ENCODE measurements around the gene ZC3H6. TPM values are rescaled to one million over a fixed set of nuclear protein-coding genes. Genes with fewer than 3 reads are reported as not detected.

The ZC3H6 gene
- polyA plus RNA-seq, 1 of the 3 experiments (the other 2 are of a cell fraction), result 0.71 TPM

GRCh38 chr2:112244854-112245253 is 30.5 kb upstream of the ZC3H6 start (continued):
- TF ChIP-seq USF2 (IDR thresholded peaks at IDR 0.05; ENCODE audit: borderline replicate concordance, low read depth, low read length) (no peak), IRF3 (IDR thresholded peaks at IDR 0.05; ENCODE audit: low read depth, low read length) (no peak), POLR2AphosphoS5 (IDR thresholded peaks at IDR 0.05; ENCODE audit: low read depth, low read length) (no peak), GABPA (IDR thresholded peaks at IDR 0.05; ENCODE audit: low read depth) (no peak)
- TF ChIP-seq, protein P1, sequence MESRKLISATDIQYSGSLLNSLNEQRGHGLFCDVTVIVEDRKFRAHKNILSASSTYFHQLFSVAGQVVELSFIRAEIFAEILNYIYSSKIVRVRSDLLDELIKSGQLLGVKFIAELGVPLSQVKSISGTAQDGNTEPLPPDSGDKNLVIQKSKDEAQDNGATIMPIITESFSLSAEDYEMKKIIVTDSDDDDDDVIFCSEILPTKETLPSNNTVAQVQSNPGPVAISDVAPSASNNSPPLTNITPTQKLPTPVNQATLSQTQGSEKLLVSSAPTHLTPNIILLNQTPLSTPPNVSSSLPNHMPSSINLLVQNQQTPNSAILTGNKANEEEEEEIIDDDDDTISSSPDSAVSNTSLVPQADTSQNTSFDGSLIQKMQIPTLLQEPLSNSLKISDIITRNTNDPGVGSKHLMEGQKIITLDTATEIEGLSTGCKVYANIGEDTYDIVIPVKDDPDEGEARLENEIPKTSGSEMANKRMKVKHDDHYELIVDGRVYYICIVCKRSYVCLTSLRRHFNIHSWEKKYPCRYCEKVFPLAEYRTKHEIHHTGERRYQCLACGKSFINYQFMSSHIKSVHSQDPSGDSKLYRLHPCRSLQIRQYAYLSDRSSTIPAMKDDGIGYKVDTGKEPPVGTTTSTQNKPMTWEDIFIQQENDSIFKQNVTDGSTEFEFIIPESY (IDR thresholded peaks at IDR 0.05; ENCODE audit: borderline replicate concordance, low read depth), result no peak

- H3K4me2 ChIP-seq, result no peak overlapping the region
Measured at GRCh38 chr2:112251271-112251670, 24.1 kb upstream of the ZC3H6 start.

DNA sequence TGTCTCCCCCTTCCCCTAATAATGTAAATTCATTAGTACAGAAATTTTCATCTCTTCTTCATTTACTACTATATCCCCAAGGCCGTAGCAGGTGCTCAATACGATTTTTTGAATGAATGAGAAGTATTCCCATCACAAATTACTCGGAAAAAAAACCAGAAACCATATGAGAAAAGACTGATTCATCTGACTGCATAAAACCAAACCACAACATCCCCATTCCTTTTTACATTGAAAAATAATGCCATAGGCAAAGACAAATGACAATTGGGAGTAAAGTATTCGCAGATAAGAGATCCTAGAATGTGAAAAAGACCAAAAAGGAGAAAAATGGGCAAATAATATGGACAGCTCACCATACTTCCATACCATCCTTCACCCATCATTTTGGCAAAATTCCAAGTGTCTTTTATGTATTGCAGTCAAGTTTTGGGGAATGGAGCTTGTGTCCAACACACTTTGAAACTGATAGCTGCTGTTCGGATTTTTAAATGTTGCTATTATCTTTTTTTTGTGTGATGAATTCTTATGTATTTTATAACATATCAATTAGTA is 22.1 kb upstream of the ZC3H6 start:
- Histone ChIP-seq H3F3A (replicated peaks; ENCODE audit: insufficient read depth) (peaks cover 4% of the 10 kb centered on the region), H3K4me1 (ENCODE audit: control insufficient read depth in 1 of 2, insufficient read depth in 2 of 2, low read depth in 1 of 2, low read length in 1 of 2) (peaks cover 7 to 9% of the 10 kb centered on the region in 2 experiments; a peak in 3 of 4 replicates), H3K9me2 (no peaks in the 10 kb centered on the region), H3K4me2 (peak overlapping the region; percentile 94), H3K4me3 (ENCODE audit: low read depth in 2 of 2, low read length in 1 of 2) (no peak overlapping the region), H3K9me3 (no peaks in the 10 kb centered on the region), H3K36me3 (replicated peaks in 1 of 2; ENCODE audit: control insufficient read depth in 1 of 2, insufficient read depth in 2 of 2, low read length in 1 of 2) (peaks cover under 1 to 2% of the 10 kb centered on the region in 2 experiments), H3K79me2 (ENCODE audit: insufficient read depth) (peaks cover 26% of the 10 kb centered on the region; the same call in 1 of the 2 replicates), H3K9ac (no peak overlapping the region), H2AFZ (ENCODE audit: low read depth) (no peak overlapping the region), H4K20me1 (ENCODE audit: insufficient read depth) (no peaks in the 10 kb centered on the region), H3K27ac (ENCODE audit: low read depth in 2 of 2, low read length in 1 of 2) (no peak overlapping the region), H3K27me3 (ENCODE audit: insufficient read depth) (no peaks in the 10 kb centered on the region)
- no peak for DNase-seq
- POLR2A ChIA-PET, result no interaction called here
- TF ChIP-seq RXRA (IDR thresholded peaks at IDR 0.05; ENCODE audit: borderline replicate concordance, low read depth) (no peak), PBX3 (IDR thresholded peaks at IDR 0.05) (no peak), NFIC (IDR thresholded peaks at IDR 0.05; ENCODE audit: borderline replicate concordance) (peak; percentile 23; the same call in 1 of the 2 replicates), RCOR1 (IDR thresholded peaks at IDR 0.05; ENCODE audit: low read length) (no peak), GABPA (IDR thresholded peaks at IDR 0.05; ENCODE audit: low read depth) (no peak), FOSL2 (IDR thresholded peaks at IDR 0.05; ENCODE audit: borderline replicate concordance, low read depth) (no peak), FOXM1 (IDR thresholded peaks at IDR 0.05; ENCODE audit: low read depth) (no peak), RFX5 (IDR thresholded peaks at IDR 0.05; ENCODE audit: low read length) (no peak)
- 92% methylated on average over 5 of the region's 5 CpGs for WGBS (ENCODE audit: low lambda C conversion rate)
- CTCF ChIA-PET, result interaction anchor here (1.3 kb wide), 1 partner anchor 132 kb away, joined by 3 read pairs; no protein-coding TSS in a partner anchor

More at GRCh38 chr2:112251271-112251670, 24.1 kb upstream of the ZC3H6 start:
- Histone ChIP-seq H3K4me1 (ENCODE audit: control insufficient read depth in 1 of 2, insufficient read depth in 2 of 2, low read depth in 1 of 2, low read length in 1 of 2) (peaks cover 7 to 9% of the 10 kb centered on the region in 2 experiments; a peak in 3 of 4 replicates), H3K9me3 (no peaks in the 10 kb centered on the region), H3K27me3 (ENCODE audit: insufficient read depth) (no peaks in the 10 kb centered on the region), H3K27ac (ENCODE audit: low read depth in 2 of 2, low read length in 1 of 2) (no peak overlapping the region), H3F3A (replicated peaks; ENCODE audit: insufficient read depth) (peaks cover 4% of the 10 kb centered on the region), H4K20me1 (ENCODE audit: insufficient read depth) (no peaks in the 10 kb centered on the region), H3K79me2 (ENCODE audit: insufficient read depth) (peaks cover 26% of the 10 kb centered on the region; the same call in 1 of the 2 replicates), H3K9me2 (no peaks in the 10 kb centered on the region), H3K4me3 (ENCODE audit: low read depth in 2 of 2, low read length in 1 of 2) (no peak overlapping the region), H3K9ac (no peak overlapping the region), H3K36me3 (replicated peaks in 1 of 2; ENCODE audit: control insufficient read depth in 1 of 2, insufficient read depth in 2 of 2, low read length in 1 of 2) (peaks cover 8 to 21% of the 10 kb centered on the region in 2 experiments), H2AFZ (ENCODE audit: low read depth) (no peak overlapping the region)
- DNase-seq, result no peak
- ChIA-PET POLR2A (no interaction called here), CTCF (interaction anchor here (0.5 to 3.6 kb wide), 4 partner anchors 8 to 332 kb away, joined by 3 to 21 read pairs (median 3); no protein-coding TSS in a partner anchor)
- TF ChIP-seq RAD21 (IDR thresholded peaks at IDR 0.05; ENCODE audit: low read length) (no peak), NRF1 (IDR thresholded peaks at IDR 0.05; ENCODE audit: low read depth, low read length) (no peak), TAF1 (IDR thresholded peaks at IDR 0.05; ENCODE audit: borderline replicate concordance, low read depth, low read length) (no peak), MXI1 (IDR thresholded peaks at IDR 0.05; ENCODE audit: low read depth, low read length) (no peak)
- 98% methylated on average over 3 of the region's 3 CpGs for whole genome bisulfite sequencing (ENCODE audit: low lambda C conversion rate)
